Keratinocyte (primary cell): Measurements from ENCODE around the gene PHETA1.

Source experiments
- EZH2 ChIP-seq: IDR thresholded peaks from one replicate; pipeline ENCODE4 v1.6.1; 2012; ENCODE audit warnings: inconsistent platforms, mild to moderate bottlenecking, low read length, moderate library complexity
- TF ChIP-seq, protein P1 (sequence below), 3 experiments: IDR thresholded peaks in 1 of 3; conservative IDR thresholded peaks in 1 of 3; optimal IDR thresholded peaks in 1 of 3; 2 replicates in 2 of 3; 3 replicates in 1 of 3; pipeline versions ENCODE3 to v1.5.1; 2011; ENCODE audit warnings: low read length in 3 of 3, mild to moderate bottlenecking in 3 of 3, moderate library complexity in 2 of 3, control low read depth in 1 of 3, inconsistent platforms in 1 of 3; ENCODE audit not compliant: insufficient read depth in 2 of 3; ENCODE audit errors: extremely low read depth in 1 of 3

- no peak for TF ChIP-seq EZH2
- TF ChIP-seq, protein P1, sequence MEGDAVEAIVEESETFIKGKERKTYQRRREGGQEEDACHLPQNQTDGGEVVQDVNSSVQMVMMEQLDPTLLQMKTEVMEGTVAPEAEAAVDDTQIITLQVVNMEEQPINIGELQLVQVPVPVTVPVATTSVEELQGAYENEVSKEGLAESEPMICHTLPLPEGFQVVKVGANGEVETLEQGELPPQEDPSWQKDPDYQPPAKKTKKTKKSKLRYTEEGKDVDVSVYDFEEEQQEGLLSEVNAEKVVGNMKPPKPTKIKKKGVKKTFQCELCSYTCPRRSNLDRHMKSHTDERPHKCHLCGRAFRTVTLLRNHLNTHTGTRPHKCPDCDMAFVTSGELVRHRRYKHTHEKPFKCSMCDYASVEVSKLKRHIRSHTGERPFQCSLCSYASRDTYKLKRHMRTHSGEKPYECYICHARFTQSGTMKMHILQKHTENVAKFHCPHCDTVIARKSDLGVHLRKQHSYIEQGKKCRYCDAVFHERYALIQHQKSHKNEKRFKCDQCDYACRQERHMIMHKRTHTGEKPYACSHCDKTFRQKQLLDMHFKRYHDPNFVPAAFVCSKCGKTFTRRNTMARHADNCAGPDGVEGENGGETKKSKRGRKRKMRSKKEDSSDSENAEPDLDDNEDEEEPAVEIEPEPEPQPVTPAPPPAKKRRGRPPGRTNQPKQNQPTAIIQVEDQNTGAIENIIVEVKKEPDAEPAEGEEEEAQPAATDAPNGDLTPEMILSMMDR (optimal IDR thresholded peaks at IDR 0.05 in 1 of 3, IDR thresholded peaks at IDR 0.05 in 1 of 3, conservative IDR thresholded peaks at IDR 0.05 in 1 of 3; ENCODE audit: extremely low read depth in 1 of 3, insufficient read depth in 2 of 3, low read length in 3 of 3): no peak
Observed at GRCh38 chr12:111351026-111351425, 17.9 kb downstream of the PHETA1 start.
